Ovary (tissue), 9 donors: ENCODE measurements around the gene BCAS1. TPM values are rescaled to one million over a fixed set of nuclear protein-coding genes. Genes with fewer than 3 reads are reported as not detected.

Source experiments
- DNase-seq, 5 donors: peaks; one replicate each; pipeline ENCODE4 v3.0.0-alpha.2; 2019 to 2020
- H3K27ac ChIP-seq, 2 donors: fragments of 200-600 bp; one replicate each; pipeline versions ENCODE4 v1.5.1 to v1.8.0; 2019 to 2022
- H3K27me3 ChIP-seq: fragments of 200-600 bp; one replicate; pipeline ENCODE4 v1.8.0; 2022
- H3K36me3 ChIP-seq: fragments of 200-600 bp; sonication (generic); one replicate; pipeline ENCODE4 v1.5.1; 2019
- H3K4me1 ChIP-seq: one replicate; pipeline ENCODE4 v1.8.1; 2013; ENCODE audit warnings: mild to moderate bottlenecking, moderate library complexity; ENCODE audit not compliant: insufficient read depth
- H3K4me3 ChIP-seq: fragments of 200-600 bp; sonication (generic); one replicate; pipeline ENCODE4 v1.5.1; 2017
- H3K9me3 ChIP-seq, 2 donors: fragments of 200-600 bp in 1 of 2; sonication (generic) in 1 of 2; one replicate each; pipeline versions ENCODE4 v1.5.1 to v1.8.1; 2013 to 2019; ENCODE audit warnings: mild to moderate bottlenecking in 1 of 2, moderate library complexity in 1 of 2
- EP300 ChIP-seq: sonication (generic); formaldehyde crosslinking; IDR thresholded peaks from one replicate; pipeline ENCODE4 v1.6.1; 2017; ENCODE audit warnings: antibody characterized with exemption
- POLR2A ChIP-seq: fragments of 450-650 bp; IDR thresholded peaks from one replicate; pipeline ENCODE4 v1.6.1; 2017; ENCODE audit warnings: antibody characterized with exemption, mild to moderate bottlenecking, moderate library complexity
- WGBS, 3 donors: extraction: QIAGEN DNeasy Blood & Tissue Kit in 1 of 3; methylation state at CpG; one replicate each; pipeline versions ENCODE4 v1.1.5 to v1.1.7; 2013 to 2017; 5-methylcytosine and 5-hydroxymethylcytosine counted together
- intact Hi-C, 4 donors: fragments of 100-400 bp; cut with DNase I; formaldehyde crosslinking; loops; one replicate each; pipeline versions ENCODE4 v1.11.0 to v1.15.1; 2022 to 2023
- polyA plus RNA-seq, 2 donors: library from polyadenylated mRNA; stranded (reverse); fragments of 200-250 nt in 1 of 2; fragments of 350-450 nt in 1 of 2; fragmentation: Illumina TruSeq in 1 of 2; extraction: RNeasy Lipid Tissue Mini Kit (QIAGEN cat#74804) in 1 of 2; gene quantifications; one replicate each; pipeline ENCODE4 v1.2.3, GENCODE V29; 2013 to 2014
- total RNA-seq, 7 donors: library from RNA; depleted of rRNA in 2 of 7; stranded (reverse); fragments of >200 nt in 2 of 7; fragmentation: NEBNext Ultra II Directional in 3 of 7; extraction: Animal tissue kit (Norgen Biotek cat#: 25700) in 3 of 7; gene quantifications; one replicate each; pipeline versions ENCODE4 v1.1.0 to v1.2.4, GENCODE V29; 2016 to 2023
- TF ChIP-seq, protein P1 (sequence below), 3 donors: fragments of 450-650 bp in 2 of 3; fragments of 200-600 bp in 1 of 3; IDR thresholded peaks; one replicate each; pipeline versions ENCODE4 v1.5.1 to v1.8.0; 2016 to 2022; ENCODE audit warnings: antibody characterized with exemption in 3 of 3, mild to moderate bottlenecking in 1 of 3
- donor health status: DM: no; HTN: no; CAD: no; lungs with moderate emphysema.
- donor health status: DM: no; HTN: no; CAD: no.
- donor health status: Bipolar disorder and iron deficiency.
- donor health status: DM: yes; HTN: yes; CAD: no.
- donor health status: DM: no; HTN: no; CAD: no.
- donor health status: DM: yes; HTN: yes; CAD: no.

Gene BCAS1
- total and polyA plus RNA-seq, 9 donors, result 0.13 to 0.92 (median 0.51) TPM; not detected in 2

DNA sequence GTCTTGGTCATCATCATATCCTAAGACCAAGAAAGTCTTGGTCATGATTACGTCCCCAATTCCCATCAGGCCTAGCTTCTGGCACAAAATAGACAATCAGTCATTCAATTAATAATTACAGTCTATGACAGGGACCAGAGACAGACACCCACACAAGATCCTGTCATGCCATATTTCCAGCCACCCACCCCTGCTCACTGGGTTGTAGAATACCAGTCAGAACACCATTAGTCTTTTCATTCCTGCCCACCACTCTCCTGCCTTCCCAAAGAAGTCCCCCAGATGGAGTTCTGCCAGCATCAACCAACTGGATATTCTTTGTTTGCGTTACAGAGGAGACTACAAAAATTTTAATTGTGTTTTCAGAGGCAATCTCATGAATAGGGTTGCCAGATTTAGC lies 81.0 kb downstream of the BCAS1 start:
- 87 to 91% (median 89%) methylated on average over 2 of the region's 2 CpGs for WGBS, 3 donors
- intact Hi-C loops, result no loop called here
- TF ChIP-seq POLR2A, result no peak
- TF ChIP-seq, protein P1, sequence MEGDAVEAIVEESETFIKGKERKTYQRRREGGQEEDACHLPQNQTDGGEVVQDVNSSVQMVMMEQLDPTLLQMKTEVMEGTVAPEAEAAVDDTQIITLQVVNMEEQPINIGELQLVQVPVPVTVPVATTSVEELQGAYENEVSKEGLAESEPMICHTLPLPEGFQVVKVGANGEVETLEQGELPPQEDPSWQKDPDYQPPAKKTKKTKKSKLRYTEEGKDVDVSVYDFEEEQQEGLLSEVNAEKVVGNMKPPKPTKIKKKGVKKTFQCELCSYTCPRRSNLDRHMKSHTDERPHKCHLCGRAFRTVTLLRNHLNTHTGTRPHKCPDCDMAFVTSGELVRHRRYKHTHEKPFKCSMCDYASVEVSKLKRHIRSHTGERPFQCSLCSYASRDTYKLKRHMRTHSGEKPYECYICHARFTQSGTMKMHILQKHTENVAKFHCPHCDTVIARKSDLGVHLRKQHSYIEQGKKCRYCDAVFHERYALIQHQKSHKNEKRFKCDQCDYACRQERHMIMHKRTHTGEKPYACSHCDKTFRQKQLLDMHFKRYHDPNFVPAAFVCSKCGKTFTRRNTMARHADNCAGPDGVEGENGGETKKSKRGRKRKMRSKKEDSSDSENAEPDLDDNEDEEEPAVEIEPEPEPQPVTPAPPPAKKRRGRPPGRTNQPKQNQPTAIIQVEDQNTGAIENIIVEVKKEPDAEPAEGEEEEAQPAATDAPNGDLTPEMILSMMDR (IDR thresholded peaks at IDR 0.05), result no peak
- TF ChIP-seq EP300, result no peak
- H3K4me1 ChIP-seq, result no peaks in the 10 kb centered on the region
- H3K4me3 ChIP-seq, result no peak overlapping the region
- no peaks in the 10 kb centered on the region for H3K9me3 ChIP-seq
- no peaks in the 10 kb centered on the region for H3K36me3 ChIP-seq
- no peak for DNase-seq
- no peaks in the 10 kb centered on the region for H3K27me3 ChIP-seq
- no peak overlapping the region for H3K27ac ChIP-seq

GRCh38 chr20:53986037-53986650 lies 84.2 kb downstream of the BCAS1 start:
- intact Hi-C loops, result no loop called here
- no peaks in the 10 kb centered on the region for H3K4me1 ChIP-seq
- H3K9me3 ChIP-seq, result no peaks in the 10 kb centered on the region
- no peak overlapping the region for H3K27ac ChIP-seq
- WGBS, 3 donors, result 82 to 86% (median 85%) methylated on average over 4 of the region's 4 CpGs
- H3K27me3 ChIP-seq, result no peaks in the 10 kb centered on the region
- DNase-seq, result no peak
- H3K36me3 ChIP-seq, result no peaks in the 10 kb centered on the region
- TF ChIP-seq, protein P1 (IDR thresholded peaks at IDR 0.05), result no peak
- TF ChIP-seq EP300 (no peak), POLR2A (no peak)
- H3K4me3 ChIP-seq, result no peak overlapping the region

- H3K4me3 ChIP-seq, result no peak overlapping the region
- no peak for TF ChIP-seq POLR2A
- TF ChIP-seq EP300, result no peak
- TF ChIP-seq, protein P1 (IDR thresholded peaks at IDR 0.05), result no peak
- no peaks in the 10 kb centered on the region for H3K36me3 ChIP-seq
- no peak for DNase-seq
- no peak overlapping the region for H3K27ac ChIP-seq
- no peaks in the 10 kb centered on the region for H3K27me3 ChIP-seq
- 94 to 97% (median 96%) methylated on average over 8 of the region's 8 CpGs for WGBS, 3 donors
- intact Hi-C loops, result no loop called here
- no peaks in the 10 kb centered on the region for H3K4me1 ChIP-seq
- no peaks in the 10 kb centered on the region for H3K9me3 ChIP-seq
Measured at GRCh38 chr20:53985150-53985518, 85.3 kb downstream of the BCAS1 start.

DNA sequence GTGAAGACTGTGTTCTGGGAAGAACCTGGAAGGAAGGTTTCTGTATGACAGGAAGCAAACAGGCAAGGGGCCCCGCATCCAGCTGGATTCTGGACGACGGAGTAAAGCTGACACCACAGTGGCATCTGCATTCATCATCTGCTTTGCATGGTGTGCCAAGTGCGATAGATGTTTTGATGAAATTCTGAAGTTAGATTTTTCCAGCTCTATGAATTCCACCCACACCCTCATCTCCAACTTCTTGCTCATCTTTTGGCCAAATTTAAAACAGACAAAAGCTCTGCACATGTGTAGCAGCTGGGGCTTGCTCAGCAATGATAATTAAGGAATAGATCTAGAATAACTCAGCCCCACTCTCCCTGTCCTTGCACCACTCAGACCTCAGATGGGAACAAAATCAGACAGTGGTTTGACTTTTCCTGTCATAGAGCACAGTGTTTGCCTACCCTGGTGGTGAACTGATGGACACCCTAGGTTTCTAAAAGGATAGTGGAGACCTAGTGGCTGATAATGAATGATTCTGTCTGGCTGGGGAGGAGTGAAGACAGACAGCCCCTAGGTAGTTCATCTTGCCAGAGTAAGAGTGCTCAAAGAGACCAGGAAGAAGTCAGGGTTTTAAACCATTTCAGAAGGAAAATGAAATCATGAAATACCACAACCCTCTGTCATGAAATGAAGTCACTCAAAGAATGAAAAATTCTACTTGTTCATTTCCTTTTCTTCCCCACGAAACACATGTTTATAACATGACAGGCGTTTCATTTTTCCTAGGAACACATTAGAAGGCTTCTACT lies 85.8 kb downstream of the BCAS1 start:
- no peaks in the 10 kb centered on the region for H3K9me3 ChIP-seq
- intact Hi-C loops, result no loop called here
- H3K36me3 ChIP-seq, result no peaks in the 10 kb centered on the region
- no peak for DNase-seq
- no peak overlapping the region for H3K4me3 ChIP-seq
- H3K27ac ChIP-seq, result no peak overlapping the region
- TF ChIP-seq POLR2A (no peak), EP300 (no peak)
- TF ChIP-seq, protein P1 (IDR thresholded peaks at IDR 0.05), result no peak
- WGBS, 3 donors, result 46 to 53% (median 49%) methylated on average over 6 of the region's 6 CpGs
- H3K27me3 ChIP-seq, result no peaks in the 10 kb centered on the region
- no peaks in the 10 kb centered on the region for H3K4me1 ChIP-seq
